A673 (cell line): ENCODE measurements around the gene KCNB1. TPM values are rescaled to one million over a fixed set of nuclear protein-coding genes. Genes with fewer than 3 reads are reported as not detected.

Experiments used
- BruUV-seq: library from RNA; stranded (reverse); fragments of 400-500 nt; replicated peaks from 2 replicates; lab custom pipeline; 2021; lab: Mats Ljungman, UMichigan
- CTCF ChIA-PET: fragments of 300-600 bp; sonication (Branson Sonifier 250); formaldehyde crosslinking; loops from one replicate; lab custom pipeline; 2022; ENCODE audit warnings: antibody characterized with exemption; lab: Charles Lee
- POLR2A ChIA-PET: fragments of 300-600 bp; sonication (Branson Sonifier 250); formaldehyde crosslinking; loops from one replicate; lab custom pipeline; 2022; ENCODE audit warnings: antibody characterized with exemption; ENCODE audit not compliant: low non-redundant PET; lab: Charles Lee
- DNase-seq: peaks from one replicate; pipeline ENCODE4 v3.0.0-alpha.2; 2015; ENCODE audit warnings: low spot score
- H3K27ac ChIP-seq: fragments of 200-600 bp; sonication (generic); 2 replicates; pipeline ENCODE4 v1.5.1; 2016; ENCODE audit warnings: mixed run types, low read depth, mild to moderate bottlenecking, mixed read lengths, antibody characterized with exemption, low read length; ENCODE audit not compliant: poor library complexity, severe bottlenecking
- H3K27me3 ChIP-seq: fragments of 200-600 bp; sonication (generic); replicated peaks from 2 replicates; pipeline ENCODE4 v1.6.1; 2017; ENCODE audit warnings: mixed run types, low read depth, mild to moderate bottlenecking, mixed read lengths, antibody characterized with exemption, low read length; ENCODE audit not compliant: insufficient read depth, poor library complexity
- H3K36me3 ChIP-seq: fragments of 200-600 bp; sonication (generic); 2 replicates; pipeline ENCODE4 v1.6.1; 2016; ENCODE audit warnings: mixed run types, mild to moderate bottlenecking, mixed read lengths, antibody characterized with exemption, low read length; ENCODE audit not compliant: insufficient read depth, poor library complexity, severe bottlenecking
- H3K4me1 ChIP-seq: fragments of 200-600 bp; sonication (generic); 2 replicates; pipeline ENCODE4 v1.6.1; 2017; ENCODE audit warnings: mixed run types, mild to moderate bottlenecking, mixed read lengths, antibody characterized with exemption, low read length; ENCODE audit not compliant: insufficient read depth, poor library complexity, severe bottlenecking
- H3K4me3 ChIP-seq: fragments of 200-600 bp; sonication (generic); 2 replicates; pipeline ENCODE4 v1.5.1; 2016; ENCODE audit warnings: low read depth, mixed run types, mild to moderate bottlenecking, mixed read lengths, low read length; ENCODE audit not compliant: poor library complexity, severe bottlenecking
- H3K9me3 ChIP-seq: fragments of 200-600 bp; sonication (generic); 2 replicates; pipeline ENCODE4 v1.6.1; 2016; ENCODE audit warnings: mixed run types, low read depth, mild to moderate bottlenecking, mixed read lengths, antibody characterized with exemption, low read length; ENCODE audit not compliant: poor library complexity, severe bottlenecking
- CTCF ChIP-seq: fragments of 300-800, 200-600 bp; sonication (generic); conservative IDR thresholded peaks from 2 replicates; pipeline ENCODE4 v1.5.1; 2017; ENCODE audit warnings: low read depth, mild to moderate bottlenecking, antibody characterized with exemption, low read length, moderate library complexity, mixed read lengths
- EZH2 ChIP-seq: fragments of 200-600 bp; sonication (generic); IDR thresholded peaks from 2 replicates; pipeline ENCODE4 v1.6.1; 2017; ENCODE audit warnings: borderline replicate concordance, low read depth, mild to moderate bottlenecking, mixed read lengths, antibody characterized with exemption, low read length; ENCODE audit not compliant: poor library complexity, severe bottlenecking
- intact Hi-C: fragments of 100-400 bp; cut with micrococcal nuclease; formaldehyde crosslinking; loops from one replicate; pipeline ENCODE4 v1.10.0; 2022; ENCODE audit not compliant: unreplicated experiment
- total RNA-seq: library from RNA; stranded (reverse); gene quantifications from 2 replicates; pipeline ENCODE4 v1.2.3, GENCODE V29; 2021

Gene KCNB1
- total RNA-seq, 1 experiment from 2014 or later, result not detected

DNA sequence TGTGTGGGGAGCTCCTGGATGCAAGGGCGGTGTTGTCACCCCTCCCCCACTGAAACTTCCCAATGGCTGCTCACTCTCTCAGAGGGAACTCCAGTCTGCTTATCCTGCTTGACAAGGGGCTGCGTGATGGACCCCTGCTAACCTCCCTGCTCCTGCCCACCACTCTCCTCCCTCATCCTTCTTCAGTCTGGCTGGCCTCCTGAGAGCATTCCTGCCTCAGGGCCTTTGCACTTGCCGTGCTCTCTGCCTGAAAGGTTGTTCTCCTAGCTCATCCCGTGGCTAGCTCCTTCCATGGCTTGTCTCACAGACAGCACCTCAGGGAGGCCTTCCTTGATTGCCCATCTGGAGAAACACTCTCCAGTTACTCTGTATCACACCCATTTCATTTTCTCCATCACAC, 130.7 kb downstream of the KCNB1 start:
- ChIA-PET POLR2A (no interaction called here), CTCF (no interaction called here)
- no peak for DNase-seq
- no peaks in the 10 kb centered on the region for H3K9me3 ChIP-seq
- no peak overlapping the region for H3K4me3 ChIP-seq
- no peaks in the 10 kb centered on the region for H3K27me3 ChIP-seq
- no peaks in the 10 kb centered on the region for H3K36me3 ChIP-seq
- H3K4me1 ChIP-seq, result no peaks in the 10 kb centered on the region
- TF ChIP-seq CTCF, result no peak
- TF ChIP-seq EZH2, result no peak
- intact Hi-C loops, result no loop called here
- no peak overlapping the region for H3K27ac ChIP-seq
- BruUV-seq, result no TSS peak

GRCh38 chr20:49349694-49350252, 132.7 kb downstream of the KCNB1 start:
- ChIA-PET POLR2A (no interaction called here), CTCF (no interaction called here)
- intact Hi-C loops, result loop anchor here (10.0 kb wide), 1 partner anchor 505 kb away; no protein-coding TSS in a partner anchor
- H3K9me3 ChIP-seq, result no peaks in the 10 kb centered on the region
- DNase-seq, result no peak
- no peaks in the 10 kb centered on the region for H3K36me3 ChIP-seq
- H3K27ac ChIP-seq, result no peak overlapping the region
- TF ChIP-seq CTCF (no peak), EZH2 (no peak)
- H3K4me3 ChIP-seq, result no peak overlapping the region
- peaks cover 10% of the 10 kb centered on the region for H3K4me1 ChIP-seq
- no peaks in the 10 kb centered on the region for H3K27me3 ChIP-seq
- BruUV-seq, result no TSS peak

DNA sequence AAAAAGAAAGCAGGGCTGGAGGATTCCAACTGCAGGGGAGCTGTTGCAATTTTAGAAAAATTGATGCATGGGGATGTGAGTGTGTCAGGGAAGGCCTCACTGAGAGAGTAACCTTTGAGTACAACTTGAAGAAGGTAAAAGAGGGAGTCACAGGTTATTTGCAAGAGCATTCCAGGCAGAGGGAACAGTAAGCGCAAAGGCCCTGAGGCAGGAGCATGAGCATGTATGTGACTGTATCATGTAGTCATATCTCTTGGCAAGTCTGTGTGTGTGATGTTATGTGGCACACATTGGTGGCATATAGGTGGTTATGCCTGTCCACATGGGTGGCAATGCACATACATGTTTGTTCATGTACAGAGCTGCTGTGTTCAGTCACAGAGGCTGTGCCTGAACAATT, 133.4 kb downstream of the KCNB1 start:
- CTCF ChIA-PET, result no interaction called here
- BruUV-seq, result no TSS peak

More for the DNA sequence above, 133.4 kb downstream of the KCNB1 start:
- H3K4me1 ChIP-seq, result peaks cover 10% of the 10 kb centered on the region
- POLR2A ChIA-PET, result no interaction called here
- H3K4me3 ChIP-seq, result no peak overlapping the region
- DNase-seq, result no peak
- no peaks in the 10 kb centered on the region for H3K9me3 ChIP-seq
- intact Hi-C loops, result loop anchor here (10.0 kb wide), 1 partner anchor 506 kb away; no protein-coding TSS in a partner anchor
- H3K27me3 ChIP-seq, result no peaks in the 10 kb centered on the region
- H3K27ac ChIP-seq, result no peak overlapping the region
- TF ChIP-seq EZH2 (no peak), CTCF (no peak)
- H3K36me3 ChIP-seq, result no peaks in the 10 kb centered on the region
